LNCAP (cell line): Measurements from ENCODE around the gene SLC2A5.

Experiments used
- TF ChIP-seq, protein P1 (sequence below): fragments of 450-650 bp; IDR thresholded peaks from 2 replicates; pipeline ENCODE4 v1.5.1; 2017; ENCODE audit warnings: mild to moderate bottlenecking

The SLC2A5 gene

DNA sequence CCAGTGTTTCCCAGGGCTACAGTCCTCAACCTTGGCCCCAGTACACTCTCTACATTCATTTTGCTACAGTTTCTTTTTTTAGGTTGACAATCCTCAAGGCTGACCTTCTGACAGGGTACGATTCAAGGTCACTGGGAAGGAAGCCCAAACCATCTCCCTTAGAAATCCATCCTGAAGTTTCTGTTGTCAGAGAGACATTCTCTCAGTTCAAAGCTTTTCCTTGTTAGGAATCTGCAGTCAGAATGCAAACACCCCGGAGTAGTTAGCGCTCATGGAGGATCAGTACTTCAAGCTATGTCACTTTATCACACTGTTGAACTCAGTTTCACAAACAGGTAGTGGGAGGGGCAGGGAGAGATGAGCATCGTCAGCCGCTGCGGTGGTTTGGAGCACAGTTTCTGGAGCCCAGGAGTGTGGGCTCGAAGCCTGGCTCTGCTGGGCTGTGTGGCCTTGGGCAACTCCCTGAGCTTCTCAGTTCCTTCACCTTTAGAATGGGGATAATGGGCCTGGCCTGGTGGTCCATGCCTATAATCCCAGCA, 4.2 kb downstream of the SLC2A5 start:
- TF ChIP-seq, protein P1, sequence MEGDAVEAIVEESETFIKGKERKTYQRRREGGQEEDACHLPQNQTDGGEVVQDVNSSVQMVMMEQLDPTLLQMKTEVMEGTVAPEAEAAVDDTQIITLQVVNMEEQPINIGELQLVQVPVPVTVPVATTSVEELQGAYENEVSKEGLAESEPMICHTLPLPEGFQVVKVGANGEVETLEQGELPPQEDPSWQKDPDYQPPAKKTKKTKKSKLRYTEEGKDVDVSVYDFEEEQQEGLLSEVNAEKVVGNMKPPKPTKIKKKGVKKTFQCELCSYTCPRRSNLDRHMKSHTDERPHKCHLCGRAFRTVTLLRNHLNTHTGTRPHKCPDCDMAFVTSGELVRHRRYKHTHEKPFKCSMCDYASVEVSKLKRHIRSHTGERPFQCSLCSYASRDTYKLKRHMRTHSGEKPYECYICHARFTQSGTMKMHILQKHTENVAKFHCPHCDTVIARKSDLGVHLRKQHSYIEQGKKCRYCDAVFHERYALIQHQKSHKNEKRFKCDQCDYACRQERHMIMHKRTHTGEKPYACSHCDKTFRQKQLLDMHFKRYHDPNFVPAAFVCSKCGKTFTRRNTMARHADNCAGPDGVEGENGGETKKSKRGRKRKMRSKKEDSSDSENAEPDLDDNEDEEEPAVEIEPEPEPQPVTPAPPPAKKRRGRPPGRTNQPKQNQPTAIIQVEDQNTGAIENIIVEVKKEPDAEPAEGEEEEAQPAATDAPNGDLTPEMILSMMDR, result no peak

- TF ChIP-seq, protein P1, result no peak
Measured at GRCh38 chr1:9062846-9063245, 6.6 kb downstream of the SLC2A5 start.

- TF ChIP-seq, protein P1, result no peak
Measured at GRCh38 chr1:9062021-9062471, 7.4 kb downstream of the SLC2A5 start.

GRCh38 chr1:9061252-9061960, 8.0 kb downstream of the SLC2A5 start:
- TF ChIP-seq, protein P1, result no peak

DNA sequence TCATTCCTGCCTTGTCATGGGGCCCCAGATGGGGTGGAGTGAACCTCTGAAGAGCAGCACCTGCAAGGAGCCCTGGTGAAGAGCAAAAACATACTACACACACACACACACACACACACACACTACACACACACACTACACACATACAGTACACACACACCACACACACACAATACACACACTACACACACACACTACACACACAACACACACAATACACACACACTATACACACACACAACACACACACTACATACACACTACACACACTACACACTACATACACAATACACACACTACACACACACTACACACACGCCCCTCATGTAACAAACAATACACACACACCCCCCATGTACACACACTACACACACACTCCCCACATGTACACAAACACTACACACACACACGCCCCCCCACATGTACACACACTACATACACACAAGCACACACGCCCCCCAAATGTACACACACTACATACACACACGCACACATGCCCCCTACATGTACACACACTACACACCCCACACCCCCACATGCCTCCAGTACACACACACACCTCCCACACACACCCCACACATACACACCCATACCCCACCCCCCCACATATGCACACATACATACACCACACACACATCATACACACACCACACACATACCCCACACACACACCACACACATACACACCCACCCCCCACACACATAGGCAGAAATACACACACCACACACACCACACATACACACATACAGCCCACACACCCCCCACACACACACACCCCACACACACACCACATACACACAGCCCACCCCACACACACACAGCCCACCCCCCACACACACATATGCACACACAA, 9.3 kb downstream of the SLC2A5 start:
- TF ChIP-seq, protein P1, result no peak

DNA sequence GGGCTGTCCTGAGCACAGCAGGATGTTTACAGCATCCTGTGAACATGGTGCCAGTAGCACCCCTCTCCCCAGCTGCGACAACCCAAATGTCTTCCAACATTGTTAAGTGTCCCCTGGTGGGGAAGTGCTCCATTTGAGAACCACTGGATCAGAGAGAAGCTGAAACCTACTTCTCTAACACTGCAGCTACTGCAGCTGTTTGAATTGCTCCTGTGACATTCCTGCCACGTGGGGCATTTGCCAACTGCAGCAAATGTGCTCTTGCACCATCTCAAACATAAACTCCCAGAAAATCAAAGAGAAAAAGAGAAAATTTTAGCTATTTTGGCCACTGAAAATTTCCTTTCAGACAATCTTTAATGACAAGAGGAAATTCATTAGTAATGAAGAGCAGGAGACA, 11.0 kb downstream of the SLC2A5 start:
- TF ChIP-seq, protein P1, result no peak

- TF ChIP-seq, protein P1, result no peak
Measured at GRCh38 chr1:9057851-9058250, 11.6 kb downstream of the SLC2A5 start.
